Gastroesophageal sphincter (tissue), 3 donors: ENCODE data around the gene CAPZB.

Experiments used
- CTCF ChIP-seq, 4 experiments: fragments of 200-600 bp in 2 of 4; fragments of 450-650 bp in 2 of 4; sonication (generic) in 1 of 4; IDR thresholded peaks; one replicate each; pipeline ENCODE4 v1.5.1; 2017 to 2019; ENCODE audit warnings: antibody characterized with exemption in 4 of 4, mild to moderate bottlenecking in 2 of 4, moderate library complexity in 2 of 4
- EP300 ChIP-seq: sonication (generic); formaldehyde crosslinking; IDR thresholded peaks from one replicate; pipeline ENCODE4 v1.6.1; 2017; ENCODE audit warnings: antibody characterized with exemption, mild to moderate bottlenecking
- POLR2A ChIP-seq, 2 donors: fragments of 450-650 bp; IDR thresholded peaks; one replicate each; pipeline ENCODE4 v1.6.1; 2017; ENCODE audit warnings: antibody characterized with exemption in 2 of 2, mild to moderate bottlenecking in 2 of 2, moderate library complexity in 1 of 2
- POLR2AphosphoS5 ChIP-seq: sonication (generic); formaldehyde crosslinking; IDR thresholded peaks from one replicate; pipeline ENCODE4 v1.6.1; 2017; ENCODE audit warnings: antibody characterized with exemption

- TF ChIP-seq CTCF (IDR thresholded peaks at IDR 0.05) (no peak), EP300 (no peak), POLR2A (IDR thresholded peaks at IDR 0.05) (no peak), POLR2AphosphoS5 (no peak)
Measured at GRCh38 chr1:19350566-19350965, 134.8 kb downstream of the CAPZB start.
